GM12878 (cell line): ENCODE measurements around the gene S100A7. TPM values are rescaled to one million over a fixed set of nuclear protein-coding genes. Genes with fewer than 3 reads are reported as not detected.

Experiments
- ATAC-seq: fragments of 200-7000 bp; cut with Tn5 transposase; 3 replicates; pipeline ENCODE4 v1.9.1; 2020; ENCODE audit warnings: mild to moderate bottlenecking, moderate library complexity
- BruUV-seq: library from RNA; stranded (reverse); fragments of 400-500 nt; replicated peaks from 2 replicates; lab custom pipeline; 2021; lab: Mats Ljungman, UMichigan
- CTCF ChIA-PET: fragments of 300-600 bp; sonication (Branson Sonifier 250); formaldehyde crosslinking; extraction: SDS; loops from one replicate; lab custom pipeline; 2021; ENCODE audit warnings: inconsistent platforms; lab: Yijun Ruan, JAX
- POLR2A ChIA-PET: fragments of 350-600 bp; formaldehyde crosslinking; extraction: SDS; loops from one replicate; lab custom pipeline; 2021; ENCODE audit warnings: inconsistent platforms; lab: Charles Lee
- RAD21 ChIA-PET: fragments of 300-600 bp; sonication (Branson Sonifier 250); formaldehyde crosslinking; loops from one replicate; lab custom pipeline; 2023; ENCODE audit warnings: antibody characterized with exemption; ENCODE audit not compliant: unreplicated experiment; lab: Charles Lee
- SMC1A ChIA-PET: fragments of 300-600 bp; sonication (Branson Sonifier 250); formaldehyde crosslinking; loops from one replicate; lab custom pipeline; 2023; ENCODE audit not compliant: unreplicated experiment, uncharacterized antibody; lab: Charles Lee
- DNase-seq: peaks from one replicate; pipeline ENCODE4 v3.0.0-alpha.2; 2011; ENCODE audit warnings: low read depth, low spot score
- FAIRE-seq: peaks from 3 replicates; lab custom pipeline; 2011; peaks lifted over from hg19 to GRCh38; lab: Jason Lieb, UNC
- H2AFZ ChIP-seq: 2 replicates; pipeline ENCODE4 v1.6.0; 2011; ENCODE audit warnings: low read depth, low read length, control low read depth; ENCODE audit not compliant: control insufficient read depth
- H3K27ac ChIP-seq: 2 replicates; pipeline ENCODE4 v1.5.1; 2011; ENCODE audit warnings: control low read depth; ENCODE audit not compliant: control insufficient read depth, insufficient read depth
- H3K27me3 ChIP-seq, 2 experiments: replicated peaks in 1 of 2; 2 replicates each; pipeline versions ENCODE4 v1.6.0 to v1.6.1; 2011; ENCODE audit warnings: low read length in 1 of 2; ENCODE audit not compliant: control insufficient read depth in 2 of 2, insufficient read depth in 2 of 2
- H3K36me3 ChIP-seq, 2 experiments: 2 replicates each; pipeline ENCODE4 v1.5.1; 2011; ENCODE audit warnings: low read length in 1 of 2; ENCODE audit not compliant: control insufficient read depth in 2 of 2, insufficient read depth in 2 of 2
- H3K4me1 ChIP-seq: 2 replicates; pipeline ENCODE4 v1.6.1; 2011; ENCODE audit warnings: mild to moderate bottlenecking, low read length, moderate library complexity, mixed read lengths; ENCODE audit not compliant: control insufficient read depth, insufficient read depth
- H3K4me2 ChIP-seq: 2 replicates; pipeline ENCODE4 v1.6.0; 2011; ENCODE audit warnings: control low read depth; ENCODE audit not compliant: control insufficient read depth, insufficient read depth
- H3K4me3 ChIP-seq: fragments of 200-600 bp; sonication (generic); 2 replicates; pipeline ENCODE4 v1.5.1; 2016
- H3K79me2 ChIP-seq: 2 replicates; pipeline ENCODE4 v1.6.0; 2011; ENCODE audit warnings: low read length; ENCODE audit not compliant: control insufficient read depth, insufficient read depth
- H3K9ac ChIP-seq: 2 replicates; pipeline ENCODE4 v1.8.0; 2011; ENCODE audit warnings: low read length, control low read depth, mixed read lengths; ENCODE audit not compliant: control insufficient read depth, insufficient read depth
- H3K9me3 ChIP-seq: replicated peaks from 3 replicates; pipeline ENCODE4 v1.5.1; 2011; ENCODE audit warnings: mild to moderate bottlenecking, low read length; ENCODE audit not compliant: control insufficient read depth, insufficient read depth
- H4K20me1 ChIP-seq: 2 replicates; pipeline ENCODE4 v1.6.0; 2011; ENCODE audit not compliant: control insufficient read depth, insufficient read depth
- BCL11A ChIP-seq: IDR thresholded peaks from 2 replicates; pipeline ENCODE4 v1.6.1; 2011; ENCODE audit warnings: low read depth, low read length
- BCL3 ChIP-seq: IDR thresholded peaks from 2 replicates; pipeline ENCODE4 v1.6.1; 2011; ENCODE audit warnings: borderline replicate concordance, low read depth, mild to moderate bottlenecking, moderate library complexity, low read length; ENCODE audit not compliant: insufficient read depth, poor library complexity, severe bottlenecking
- BMI1 ChIP-seq: fragments of 450-650 bp; IDR thresholded peaks from 2 replicates; pipeline ENCODE4 v1.6.1; 2016; ENCODE audit warnings: mild to moderate bottlenecking, moderate library complexity, borderline replicate concordance
- BRCA1 ChIP-seq: IDR thresholded peaks from 2 replicates; pipeline ENCODE4 v1.6.1; 2011; ENCODE audit warnings: low read depth, low read length, improper control_type of control experiment
- CREB1 ChIP-seq: IDR thresholded peaks from 2 replicates; pipeline ENCODE4 v1.6.1; 2012; ENCODE audit warnings: low read depth, mild to moderate bottlenecking, inconsistent platforms
- E2F4 ChIP-seq: IDR thresholded peaks from 2 replicates; pipeline ENCODE4 v1.6.1; 2012; ENCODE audit warnings: low read depth, low read length, improper control_type of control experiment
- EED ChIP-seq: sonication (generic); IDR thresholded peaks from 2 replicates; pipeline ENCODE4 v1.6.1; 2016; ENCODE audit warnings: antibody characterized with exemption, low read depth
- ETV6 ChIP-seq, 2 experiments: fragments of 450-650 bp in 1 of 2; IDR thresholded peaks in 1 of 2; conservative IDR thresholded peaks in 1 of 2; 2 replicates each; pipeline ENCODE4 v1.6.1; 2014; ENCODE audit warnings: antibody characterized with exemption in 1 of 2, borderline replicate concordance in 1 of 2, low read depth in 1 of 2, mild to moderate bottlenecking in 1 of 2, moderate library complexity in 1 of 2
- HDGF ChIP-seq: fragments of 450-650 bp; IDR thresholded peaks from 2 replicates; pipeline ENCODE4 v1.6.1; 2016; ENCODE audit warnings: antibody characterized with exemption
- IRF5 ChIP-seq: fragments of 450-650 bp; IDR thresholded peaks from 2 replicates; pipeline ENCODE4 v1.6.1; 2017; ENCODE audit warnings: borderline replicate concordance
- JUNB ChIP-seq: IDR thresholded peaks from 2 replicates; pipeline ENCODE4 v1.6.1; 2016; ENCODE audit warnings: antibody characterized with exemption, mild to moderate bottlenecking
- MEF2B ChIP-seq: fragments of 450-650 bp; IDR thresholded peaks from 2 replicates; pipeline ENCODE4 v1.6.1; 2018; ENCODE audit warnings: mild to moderate bottlenecking, moderate library complexity; ENCODE audit not compliant: partially characterized antibody, poor library complexity, severe bottlenecking
- SP1 ChIP-seq: IDR thresholded peaks from one replicate; pipeline ENCODE4 v1.6.1; 2011; ENCODE audit warnings: low read depth, low read length
- ZBTB40 ChIP-seq: fragments of 450-650 bp; IDR thresholded peaks from 2 replicates; pipeline ENCODE4 v1.6.1; 2016; ENCODE audit warnings: mild to moderate bottlenecking, moderate library complexity, borderline replicate concordance
- ZNF207 ChIP-seq: fragments of 450-650 bp; IDR thresholded peaks from 2 replicates; pipeline ENCODE4 v1.6.1; 2014; ENCODE audit warnings: antibody characterized with exemption, mild to moderate bottlenecking, borderline replicate concordance
- WGBS: methylation state at CpG from one replicate; pipeline ENCODE4 v1.1.6; 2016; ENCODE audit warnings: low lambda C conversion rate; ENCODE audit not compliant: insufficient replicate concordance, insufficient coverage; ENCODE audit errors: missing lambda C conversion rate; 5-methylcytosine and 5-hydroxymethylcytosine counted together
- in situ Hi-C: fragments of 300-500 bp; cut with MboI; formaldehyde crosslinking; loops from 9 replicates; pipeline ENCODE4 v1.14.3; 2018; ENCODE audit warnings: mixed read lengths
- intact Hi-C: fragments of 100-400 bp; cut with micrococcal nuclease; formaldehyde crosslinking; loops from one replicate; pipeline ENCODE4 v1.14.2; 2022; ENCODE audit not compliant: unreplicated experiment
- polyA plus RNA-seq, 11 experiments: library from polyadenylated mRNA; depleted of rRNA in 4 of 11; unstranded in 6 of 11; stranded (reverse) in 5 of 11; fragments of >200 nt; fragmentation: Nextera tagmentation in 4 of 11; fragmentation: Illumina TruSeq in 1 of 11; extraction: Ambion mirVana in 4 of 11; extraction: Trizol in 1 of 11; gene quantifications; 1 replicate in 1 of 11; 2 replicates in 10 of 11; pipeline versions ENCODE4 v1.2.1 to v1.2.3, GENCODE V29; 2011 to 2016; ENCODE audit warnings: inconsistent platforms in 2 of 11, missing spikeins in 2 of 11, low read depth in 1 of 11
- total RNA-seq, 4 experiments: library from RNA; depleted of rRNA in 3 of 4; stranded (reverse); fragments of >200 nt in 3 of 4; fragmentation: Illumina TruSeq in 1 of 4; extraction: Trizol in 1 of 4; gene quantifications; 2 replicates each; pipeline versions ENCODE4 v1.2.1 to v1.2.3, GENCODE V29; 2013 to 2021

Gene S100A7
- total and polyA plus RNA-seq, 10 of the 15 experiments (the other 5 are each of a cell fraction or from before 2014, with no cell fraction given): not detected

- TF ChIP-seq E2F4 (no peak), BCL11A (no peak), ZBTB40 (no peak)
These were observed 17.0 kb downstream of the S100A7 start (continued) for GRCh38 chr1:153443486-153443885.

DNA sequence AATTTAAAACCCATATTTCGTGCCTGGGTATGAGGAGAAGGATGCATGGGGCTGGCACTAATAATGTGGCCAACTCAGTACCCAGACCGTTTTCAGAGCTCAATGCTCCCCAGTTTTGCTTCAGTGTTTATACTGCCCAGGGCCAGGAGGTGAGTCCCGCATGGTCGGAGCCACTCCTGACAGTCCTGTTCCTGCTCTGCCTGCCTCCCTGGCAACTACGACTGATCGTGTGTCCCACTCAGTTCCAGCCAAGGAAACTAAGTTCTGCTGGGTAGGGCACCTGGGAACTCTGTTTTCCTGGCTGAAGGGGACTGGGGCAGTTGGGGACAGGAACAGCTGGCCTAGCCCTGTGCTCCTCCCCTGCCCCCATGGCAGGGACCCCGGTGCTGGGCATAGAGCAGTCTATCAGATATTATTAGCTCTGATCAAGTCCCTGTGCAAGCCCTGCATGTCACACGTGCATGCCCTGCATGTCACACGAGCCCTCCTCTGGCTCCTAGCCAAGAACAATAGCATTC lies 19.2 kb downstream of the S100A7 start:
- no peaks in the 10 kb centered on the region for H3K9me3 ChIP-seq
- no TSS peak for BruUV-seq
- no peak for FAIRE-seq
- no peak for TF ChIP-seq HDGF
- TF ChIP-seq BCL3: no peak
- no peak for TF ChIP-seq ZNF207
- TF ChIP-seq BRCA1: no peak
- no peak for TF ChIP-seq EED
- no peak for TF ChIP-seq MEF2B
- TF ChIP-seq SP1: no peak
- no peak for TF ChIP-seq JUNB
- TF ChIP-seq IRF5: no peak
- no peak for TF ChIP-seq BMI1
- TF ChIP-seq CREB1: no peak
- TF ChIP-seq ETV6 (conservative IDR thresholded peaks at IDR 0.05 in 1 of 2, IDR thresholded peaks at IDR 0.05 in 1 of 2; ENCODE audit: borderline replicate concordance in 1 of 2, low read depth in 1 of 2): no peak

More for the DNA sequence above, 19.2 kb downstream of the S100A7 start:
- intact Hi-C loops: no loop called here
- H3K4me3 ChIP-seq: no peak overlapping the region
- H3K79me2 ChIP-seq: no peaks in the 10 kb centered on the region
- H3K4me2 ChIP-seq: no peak overlapping the region
- ChIA-PET POLR2A (no interaction called here), RAD21 (no interaction called here), CTCF (interaction anchor here (1.0 kb wide), 1 partner anchor 54 kb away, joined by 3 read pairs; no protein-coding TSS in a partner anchor), SMC1A (no interaction called here)
- peaks cover 0 to 3% of the 10 kb centered on the region in 2 experiments; a peak in 2 of 4 replicates for H3K27me3 ChIP-seq
- H3K9ac ChIP-seq: no peak overlapping the region
- H2AFZ ChIP-seq: no peak overlapping the region
- no peak overlapping the region for H3K27ac ChIP-seq
- H3K36me3 ChIP-seq: no peaks in the 10 kb centered on the region
- in situ Hi-C loops: no loop called here
- H4K20me1 ChIP-seq: no peaks in the 10 kb centered on the region
- 22% methylated on average over 9 of the region's 9 CpGs for WGBS
- DNase-seq: no peak
- ATAC-seq: no peak
- no peaks in the 10 kb centered on the region for H3K4me1 ChIP-seq
